Neural progenitor cell (in vitro differentiated cells): ENCODE measurements around the gene ANO7. TPM values are rescaled to one million over a fixed set of nuclear protein-coding genes. Genes with fewer than 3 reads are reported as not detected.

ENCODE experiments used
- DNase-seq: peaks from one replicate; pipeline ENCODE4 v3.0.0-alpha.2; 2016; ENCODE audit warnings: low spot score
- H2AFZ ChIP-seq: fragments of 200-600 bp; sonication (generic); replicated peaks from 2 replicates; pipeline ENCODE4 v1.6.1; 2016; ENCODE audit warnings: antibody characterized with exemption
- H3F3A ChIP-seq: fragments of 200-600 bp; sonication (generic); 2 replicates; pipeline ENCODE4 v1.6.1; 2016; ENCODE audit warnings: antibody characterized with exemption, low read depth
- H3K27ac ChIP-seq: fragments of 200-600 bp; sonication (generic); 2 replicates; pipeline ENCODE4 v1.5.1; 2016; ENCODE audit warnings: mild to moderate bottlenecking
- H3K27me3 ChIP-seq: fragments of 200-600 bp; sonication (generic); 2 replicates; pipeline ENCODE4 v1.6.1; 2016; ENCODE audit warnings: mild to moderate bottlenecking, moderate library complexity
- H3K36me3 ChIP-seq: fragments of 200-600 bp; sonication (generic); 2 replicates; pipeline ENCODE4 v1.5.1; 2016
- H3K4me1 ChIP-seq: fragments of 200-600 bp; sonication (generic); 2 replicates; pipeline ENCODE4 v1.6.1; 2016; ENCODE audit warnings: mixed run types
- H3K4me2 ChIP-seq: fragments of 200-600 bp; sonication (generic); 2 replicates; pipeline ENCODE4 v1.6.1; 2016
- H3K4me3 ChIP-seq: fragments of 200-600 bp; sonication (generic); 2 replicates; pipeline ENCODE4 v1.5.1; 2016
- H3K79me2 ChIP-seq: fragments of 200-600 bp; sonication (generic); 2 replicates; pipeline ENCODE4 v1.6.1; 2016; ENCODE audit warnings: low read depth
- H3K9ac ChIP-seq: fragments of 200-600 bp; sonication (generic); 2 replicates; pipeline ENCODE4 v1.6.1; 2016
- H3K9me3 ChIP-seq: fragments of 200-600 bp; sonication (generic); 2 replicates; pipeline ENCODE4 v1.5.1; 2016; ENCODE audit warnings: low read depth
- H4K20me1 ChIP-seq: fragments of 200-600 bp; sonication (generic); 2 replicates; pipeline ENCODE4 v1.6.1; 2016; ENCODE audit warnings: low read depth
- H3K27ac Mint-ChIP-seq: 3 replicates; pipeline ENCODE4 v1.8.0; 2021; ENCODE audit warnings: mixed read lengths
- H3K27me3 Mint-ChIP-seq: 2 replicates; pipeline ENCODE4 v1.8.0; 2022; ENCODE audit warnings: low read depth, mild to moderate bottlenecking, inconsistent platforms, moderate library complexity, mixed read lengths; ENCODE audit not compliant: insufficient read depth
- H3K36me3 Mint-ChIP-seq: 3 replicates; pipeline ENCODE4 v1.8.0; 2021; ENCODE audit warnings: mixed read lengths
- H3K4me1 Mint-ChIP-seq: 3 replicates; pipeline ENCODE4 v1.8.0; 2021; ENCODE audit warnings: mixed read lengths
- H3K4me3 Mint-ChIP-seq: 3 replicates; pipeline ENCODE4 v1.8.0; 2021; ENCODE audit warnings: mild to moderate bottlenecking, moderate library complexity, mixed read lengths
- H3K9me3 Mint-ChIP-seq: 3 replicates; pipeline ENCODE4 v1.8.0; 2020; ENCODE audit warnings: mixed read lengths
- CTCF ChIP-seq: fragments of 200-600 bp; sonication (generic); IDR thresholded peaks from 2 replicates; pipeline ENCODE4 v1.5.1; 2017; ENCODE audit warnings: antibody characterized with exemption, mild to moderate bottlenecking
- EZH2 ChIP-seq: fragments of 200-600 bp; sonication (generic); IDR thresholded peaks from 2 replicates; pipeline ENCODE4 v1.6.1; 2017; ENCODE audit warnings: antibody characterized with exemption, mild to moderate bottlenecking, moderate library complexity
- EZH2phosphoT487 ChIP-seq: fragments of 200-600 bp; sonication (generic); IDR thresholded peaks from 2 replicates; pipeline ENCODE4 v1.6.1; 2017; ENCODE audit warnings: antibody characterized with exemption
- total RNA-seq: library from RNA; depleted of rRNA; stranded (reverse); fragments of >200 nt; gene quantifications from 2 replicates; pipeline ENCODE4 v1.2.3, GENCODE V29; 2015; ENCODE audit warnings: low replicate concordance

The ANO7 gene
- total RNA-seq, 1 donor from 2014 or later: not detected

- Histone ChIP-seq H3K4me2 (no peak overlapping the region), H3K27me3 (no peaks in the 10 kb centered on the region), H3K4me3 (no peak overlapping the region), H3K9ac (no peak overlapping the region), H4K20me1 (peaks cover 56% of the 10 kb centered on the region), H3K79me2 (peaks cover 96% of the 10 kb centered on the region), H3K9me3 (no peaks in the 10 kb centered on the region), H3F3A (peaks cover 23% of the 10 kb centered on the region), H3K4me1 (no peaks in the 10 kb centered on the region), H3K27ac (no peak overlapping the region), H3K36me3 (no peaks in the 10 kb centered on the region), H2AFZ (no peak overlapping the region)
- H3K27me3 Mint-ChIP-seq: peaks cover 6% of the 10 kb centered on the region
- H3K27ac Mint-ChIP-seq: no peak overlapping the region
- TF ChIP-seq EZH2phosphoT487 (no peak), CTCF (no peak), EZH2 (no peak)
- DNase-seq: no peak
- peak overlapping the region; percentile 85 for H3K4me3 Mint-ChIP-seq
- H3K36me3 Mint-ChIP-seq: peaks cover 24% of the 10 kb centered on the region
- peaks cover 18% of the 10 kb centered on the region for H3K4me1 Mint-ChIP-seq
- peaks cover 19% of the 10 kb centered on the region for H3K9me3 Mint-ChIP-seq
These were observed 85.7 kb downstream of the ANO7 start for GRCh38 chr2:241274127-241274526.

Other genes starting within 250 kb of the ANO7 start
- gene SNED1, start 190.1 kb upstream of the ANO7 start, total RNA-seq: 0.11 and 0.31 TPM in 2 replicates
- 42.2 and 58.1 TPM in 2 replicates for gene MTERF4, start 86.4 kb upstream of the ANO7 start, total RNA-seq
- 20.3 and 35.1 TPM in 2 replicates for gene PASK, start 39.2 kb upstream of the ANO7 start, total RNA-seq
- gene PPP1R7, start 38.2 kb upstream of the ANO7 start, total RNA-seq: 40.0 and 52.9 TPM in 2 replicates
- 251 and 269 TPM in 2 replicates for gene HDLBP, start 127.0 kb downstream of the ANO7 start, total RNA-seq
- gene SEPTIN2, start 127.2 kb downstream of the ANO7 start, total RNA-seq: 452 and 632 TPM in 2 replicates
- 28.6 and 32.3 TPM in 2 replicates for gene FARP2, start 167.6 kb downstream of the ANO7 start, total RNA-seq